ENCODE measurements around the gene BBS5.
"Not testable (repeated sequence)": the region's sequence is repeated elsewhere in the genome, so short reads cannot be mapped to it uniquely, and the experiment has no call there.

Gene BBS5

DNA sequence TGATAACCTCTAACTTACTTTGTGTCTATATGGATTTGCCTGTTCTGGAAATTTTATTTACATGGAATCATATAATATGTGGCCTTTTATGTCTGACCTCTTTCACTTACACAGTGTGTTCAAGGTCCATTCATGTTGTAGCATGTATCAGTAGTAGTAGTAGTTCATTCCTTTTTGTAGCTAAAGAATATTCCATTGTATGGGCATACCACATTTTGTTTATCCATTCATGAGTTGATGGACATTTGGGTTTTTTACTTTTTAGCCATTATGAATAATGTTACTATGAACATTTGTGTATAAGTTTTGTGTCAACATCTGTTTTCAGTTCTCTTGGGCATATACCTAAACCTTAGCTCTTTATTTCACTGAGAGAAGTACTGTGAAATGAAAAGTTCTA is 11.5 kb downstream of the BBS5 start:
- DNase-seq = no peak

DNA sequence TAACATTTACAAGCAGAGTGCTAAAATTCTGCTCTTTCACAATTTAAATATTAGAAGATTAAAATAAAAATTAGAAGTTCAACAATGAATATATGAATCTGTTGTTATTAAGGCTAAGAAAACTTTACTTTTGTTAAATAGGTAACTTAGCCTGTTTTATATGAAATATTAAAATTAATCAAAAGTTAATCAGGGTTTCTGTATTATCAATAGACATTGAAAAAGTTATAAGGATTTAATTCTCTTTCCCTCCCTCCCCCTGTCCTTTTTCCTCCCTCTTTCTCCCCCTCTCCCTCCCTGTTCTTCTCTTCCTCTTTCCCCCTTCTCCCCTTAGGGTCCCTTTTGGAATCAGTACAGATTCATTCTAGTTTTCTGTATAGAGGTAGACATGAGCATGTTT is 12.1 kb downstream of the BBS5 start:
- no peak for DNase-seq

DNA sequence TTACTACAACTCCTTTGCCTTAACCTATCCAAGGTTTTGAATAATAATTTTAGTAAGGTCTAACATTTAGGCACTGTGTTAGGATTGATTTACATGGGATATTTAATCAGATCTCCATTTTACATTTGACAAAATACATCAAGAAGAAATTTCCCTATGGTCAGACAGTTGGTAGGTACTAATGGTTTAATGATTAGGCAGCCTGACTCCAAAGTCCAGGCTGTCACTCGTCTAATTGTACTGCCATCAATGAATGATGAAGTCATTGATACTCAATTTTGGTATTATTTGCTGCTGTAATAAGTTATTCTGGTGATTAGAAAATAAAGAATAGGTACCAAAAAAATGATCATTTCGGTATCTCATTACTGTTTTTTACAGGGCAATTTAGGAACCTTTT is 14.1 kb downstream of the BBS5 start:
- DNase-seq = no peak

DNA sequence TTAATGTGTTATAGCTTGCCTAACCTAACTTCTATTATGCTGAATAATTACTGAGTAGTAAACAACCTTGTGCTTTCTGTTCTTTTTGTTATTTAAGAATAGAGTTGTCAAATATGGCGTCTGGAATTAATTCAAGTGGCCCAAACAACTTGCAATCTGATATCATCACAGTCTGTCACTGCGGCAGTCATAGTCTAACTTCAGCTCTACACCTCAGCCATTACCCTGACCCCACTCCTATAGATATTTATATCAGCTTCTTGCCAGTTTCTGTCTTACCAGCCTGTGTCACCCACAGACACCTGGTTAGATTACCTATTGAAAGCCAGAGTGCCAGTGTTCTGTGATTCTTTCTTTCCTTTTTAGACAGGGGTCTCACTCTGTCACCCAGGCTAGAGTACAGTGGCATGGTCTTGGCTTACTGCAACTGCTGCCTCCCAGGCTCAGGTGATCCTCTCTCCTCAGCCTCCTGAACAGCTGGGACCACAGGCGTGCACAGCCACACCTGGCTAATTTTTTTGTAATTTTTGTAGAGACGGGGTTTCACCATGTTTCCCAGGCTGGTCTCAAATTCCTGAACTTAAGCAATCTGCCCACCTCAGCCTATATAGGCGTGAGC is 16.1 kb downstream of the BBS5 start:
- DNase-seq = no peak

DNA sequence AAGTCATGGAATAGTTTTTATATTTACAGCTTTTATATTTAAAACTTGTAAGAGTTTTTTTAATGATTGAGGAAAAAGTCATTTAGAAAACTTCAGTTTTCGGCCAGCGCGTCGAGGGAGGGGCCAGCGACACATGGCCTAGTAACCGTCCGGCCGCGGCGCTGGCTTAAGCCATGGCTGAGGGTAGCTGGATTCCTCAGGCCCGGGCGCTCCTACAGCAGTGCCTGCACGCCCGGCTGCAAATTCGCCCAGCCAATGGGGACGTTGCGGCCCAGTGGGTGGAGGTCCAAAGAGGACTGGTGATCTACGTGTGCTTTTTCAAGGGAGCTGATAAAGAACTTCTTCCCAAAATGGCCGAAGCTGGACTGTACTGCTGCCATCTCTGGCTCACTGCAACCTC is 25.4 kb downstream of the BBS5 start:
- DNase-seq = no peak

DNA sequence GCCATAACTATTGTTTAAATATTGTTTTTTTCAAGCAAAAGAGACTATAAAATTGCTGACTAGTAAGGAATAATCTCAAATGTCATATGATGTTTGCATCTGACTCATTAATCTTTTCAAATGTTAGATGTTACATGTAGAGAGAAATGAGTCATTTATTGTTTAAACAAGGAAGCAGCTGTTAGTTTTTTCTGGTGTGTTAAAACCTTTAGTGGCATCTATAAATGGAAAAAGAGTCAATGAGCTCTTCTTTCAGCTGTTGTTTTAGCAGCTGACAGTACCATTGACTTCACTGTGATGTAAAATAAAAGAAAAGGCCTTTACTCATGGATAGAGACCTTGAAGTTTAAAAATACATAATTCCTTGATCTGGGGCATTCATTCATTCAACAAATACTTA is 28.4 kb downstream of the BBS5 start:
- DNase-seq = no peak

DNA sequence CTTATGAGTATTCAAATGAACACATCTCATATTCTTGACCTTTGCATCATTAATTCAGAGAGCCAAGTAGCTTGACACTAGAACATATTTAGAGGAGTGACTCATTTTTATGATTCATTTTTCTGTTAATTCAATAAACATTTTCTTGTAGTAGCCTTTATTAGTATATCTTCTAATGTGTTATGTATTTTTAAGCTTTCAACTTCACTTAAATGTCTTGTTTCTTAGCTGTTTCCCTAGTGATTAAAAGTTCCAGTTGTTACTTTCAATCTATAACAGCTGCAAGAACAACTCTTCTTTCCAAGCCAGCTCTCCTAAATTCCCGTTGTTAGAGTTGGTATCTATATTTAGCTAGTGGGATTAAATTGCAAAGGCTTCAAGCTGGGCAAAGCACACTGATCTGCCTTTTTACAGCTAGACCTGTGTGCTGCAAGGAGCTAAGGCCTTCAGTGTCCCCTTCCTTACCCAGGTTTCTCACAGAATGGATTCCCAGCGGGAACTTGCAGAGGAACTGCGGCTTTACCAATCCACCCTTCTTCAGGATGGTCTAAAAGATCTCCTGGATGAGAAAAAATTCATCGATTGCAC is 30.1 kb downstream of the BBS5 start, which contains the start of gene KLHL41:
Gene KLHL41, plus strand, starts transcription at position 405 of the 588 bp plus-strand sequence. Its CDS starts 77 bp downstream, at position 482.
- DNase-seq = no peak

DNA sequence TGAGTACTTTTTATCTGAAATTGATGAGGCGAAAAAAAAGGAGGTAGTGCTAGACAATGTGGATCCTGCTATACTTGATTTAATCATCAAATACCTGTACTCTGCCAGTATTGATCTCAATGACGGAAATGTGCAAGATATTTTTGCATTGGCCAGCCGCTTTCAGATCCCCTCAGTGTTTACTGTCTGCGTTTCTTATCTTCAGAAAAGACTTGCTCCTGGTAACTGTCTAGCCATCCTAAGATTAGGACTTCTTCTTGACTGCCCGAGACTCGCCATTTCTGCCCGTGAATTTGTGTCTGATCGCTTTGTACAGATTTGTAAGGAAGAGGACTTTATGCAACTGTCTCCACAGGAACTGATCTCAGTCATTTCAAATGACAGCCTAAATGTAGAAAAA is 30.7 kb downstream of the BBS5 start:
- no peak for DNase-seq

DNA sequence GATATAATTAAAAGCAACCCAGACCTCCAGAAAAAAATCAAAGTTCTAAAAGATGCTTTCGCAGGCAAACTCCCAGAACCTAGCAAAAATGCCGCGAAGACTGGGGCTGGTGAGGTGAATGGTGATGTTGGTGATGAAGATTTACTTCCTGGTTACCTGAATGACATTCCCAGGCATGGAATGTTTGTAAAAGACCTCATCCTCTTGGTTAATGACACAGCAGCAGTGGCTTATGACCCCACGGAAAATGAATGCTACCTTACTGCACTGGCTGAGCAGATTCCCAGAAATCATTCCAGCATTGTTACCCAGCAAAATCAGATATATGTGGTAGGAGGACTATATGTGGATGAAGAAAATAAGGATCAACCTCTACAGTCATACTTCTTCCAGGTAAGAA is 31.2 kb downstream of the BBS5 start:
- no peak for DNase-seq

DNA sequence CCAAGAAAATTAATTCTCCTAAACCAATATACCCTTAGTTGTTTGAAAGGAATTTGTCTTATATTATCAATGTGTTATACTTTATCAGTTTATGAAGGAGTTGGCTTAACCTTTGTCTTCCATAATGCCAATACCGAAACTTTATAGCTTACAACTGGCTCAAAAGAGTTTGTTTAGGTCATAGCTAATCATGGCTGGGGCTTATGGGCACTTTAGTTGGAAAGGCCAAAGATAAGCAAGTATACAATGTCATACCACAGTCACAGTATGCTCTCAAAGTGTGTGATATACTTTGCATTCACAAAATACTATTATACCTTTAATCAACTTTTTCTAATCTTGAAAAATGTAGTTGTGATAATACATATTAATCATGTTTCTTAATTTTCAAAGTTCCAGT is 32.5 kb downstream of the BBS5 start:
- no peak for DNase-seq

DNA sequence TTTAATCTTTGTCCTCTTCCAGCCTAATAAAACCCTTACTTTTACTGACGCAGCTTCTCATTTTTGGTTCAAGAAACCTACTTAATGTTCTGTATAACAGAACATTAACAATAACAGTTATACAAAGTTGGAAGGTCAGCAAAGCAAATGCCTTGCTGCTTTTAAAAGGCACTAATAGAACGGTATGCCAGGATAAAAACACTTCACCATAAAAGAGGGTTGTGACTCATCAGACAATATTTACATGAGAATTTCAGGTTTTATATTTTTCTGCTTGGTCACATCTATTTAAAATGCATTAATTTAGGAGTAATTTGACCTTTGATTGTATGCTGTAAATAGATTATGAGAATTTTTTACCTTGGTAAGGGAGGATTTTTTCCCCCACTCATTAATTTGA is 33.2 kb downstream of the BBS5 start:
- DNase-seq = no peak

DNA sequence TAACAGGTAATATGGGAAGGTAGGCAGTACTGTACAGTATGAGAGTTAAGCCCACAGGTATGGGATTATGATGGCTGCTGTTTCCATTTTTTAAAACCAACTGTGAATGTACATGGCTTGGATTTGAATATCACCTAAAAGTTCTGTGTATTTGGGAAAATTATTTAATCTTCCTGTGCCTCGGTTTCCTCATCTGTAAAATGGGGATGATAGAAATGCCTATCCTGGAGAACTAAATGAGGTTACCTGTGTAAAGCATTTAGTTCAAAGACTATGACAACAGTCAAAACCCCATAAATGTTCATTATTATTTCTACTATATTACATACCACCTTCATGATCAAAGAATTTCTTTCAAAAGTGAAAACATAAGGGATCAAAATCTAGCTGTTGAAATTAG is 33.8 kb downstream of the BBS5 start:
- DNase-seq = no peak

DNA sequence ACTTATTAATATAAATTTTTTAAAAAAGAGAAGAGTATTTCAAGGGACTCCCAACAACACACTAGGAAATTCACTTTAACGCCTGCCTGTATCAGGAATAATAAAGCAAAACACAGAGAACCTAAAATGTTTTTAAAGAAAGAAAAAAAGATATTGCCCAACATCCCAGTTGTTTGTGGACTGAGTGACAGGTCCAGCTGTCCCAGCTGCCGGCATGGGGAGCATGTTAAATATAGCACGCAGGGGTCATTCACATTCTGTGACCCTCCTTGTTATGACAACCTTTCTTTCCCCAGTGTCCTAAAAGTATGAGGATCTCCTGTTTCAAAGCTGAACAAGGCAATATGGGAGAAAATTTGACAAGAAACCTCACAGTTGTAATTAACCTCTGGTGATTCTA is 34.6 kb downstream of the BBS5 start:
- no peak for DNase-seq

DNA sequence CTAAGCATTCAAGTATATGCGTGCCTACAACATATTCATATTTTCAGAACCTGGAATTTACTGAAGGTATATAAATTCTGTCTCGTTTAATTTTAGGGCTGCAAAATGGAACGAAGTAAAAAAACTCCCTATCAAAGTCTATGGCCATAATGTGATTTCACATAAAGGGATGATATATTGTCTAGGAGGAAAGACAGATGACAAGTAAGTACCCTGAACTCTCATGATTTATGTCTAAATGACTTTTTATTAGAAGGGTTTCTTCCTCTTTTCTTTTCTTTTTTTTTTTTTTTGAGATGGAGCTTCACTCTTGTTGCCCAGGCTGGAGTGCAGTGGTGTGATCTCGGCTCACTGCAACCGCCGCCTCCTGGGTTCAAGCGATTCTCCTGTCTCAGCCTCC is 35.5 kb downstream of the BBS5 start:
- DNase-seq = not testable (repeated sequence)

DNA sequence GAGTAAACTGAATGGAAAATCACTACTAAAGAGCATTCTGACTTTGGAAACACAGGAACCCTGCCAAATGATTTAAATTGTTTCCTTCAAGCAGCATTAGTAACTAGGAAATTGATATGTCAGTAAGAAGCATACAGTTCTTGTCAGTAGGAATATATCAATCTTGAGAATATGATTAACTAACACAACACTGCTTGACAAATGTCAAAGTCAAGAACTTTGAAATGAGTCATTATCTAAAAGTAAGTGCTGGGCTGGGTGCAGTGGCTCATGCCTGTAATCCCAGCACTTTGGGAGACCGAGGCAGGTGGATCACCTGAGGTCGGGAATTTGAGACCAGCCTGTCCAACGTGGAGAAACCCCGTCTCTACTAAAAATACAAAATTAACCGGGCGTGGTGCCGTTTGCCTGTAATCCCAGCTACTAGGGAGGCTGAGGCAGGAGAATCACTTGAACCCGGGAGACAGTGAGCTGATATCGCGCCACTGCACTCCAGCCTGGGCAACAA is 37.2 kb downstream of the BBS5 start:
- not testable (repeated sequence) for DNase-seq

DNA sequence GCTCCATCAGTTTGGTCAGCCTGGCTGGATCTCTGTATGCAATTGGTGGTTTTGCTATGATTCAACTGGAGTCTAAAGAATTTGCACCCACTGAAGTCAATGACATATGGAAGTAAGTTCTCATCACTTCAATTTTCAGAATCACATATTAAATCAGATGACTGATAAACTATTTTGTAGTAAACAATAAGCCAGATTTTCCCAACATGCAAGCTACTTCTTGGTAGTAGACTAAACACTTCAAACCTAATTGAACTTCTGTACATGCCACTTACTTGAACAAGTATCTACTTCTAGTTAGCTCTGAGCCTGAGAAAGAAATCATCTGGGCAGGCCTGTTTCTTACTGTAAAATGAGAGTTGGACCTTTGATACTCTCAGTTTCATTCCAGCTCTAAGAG is 41.6 kb downstream of the BBS5 start:
- no peak for DNase-seq

DNA sequence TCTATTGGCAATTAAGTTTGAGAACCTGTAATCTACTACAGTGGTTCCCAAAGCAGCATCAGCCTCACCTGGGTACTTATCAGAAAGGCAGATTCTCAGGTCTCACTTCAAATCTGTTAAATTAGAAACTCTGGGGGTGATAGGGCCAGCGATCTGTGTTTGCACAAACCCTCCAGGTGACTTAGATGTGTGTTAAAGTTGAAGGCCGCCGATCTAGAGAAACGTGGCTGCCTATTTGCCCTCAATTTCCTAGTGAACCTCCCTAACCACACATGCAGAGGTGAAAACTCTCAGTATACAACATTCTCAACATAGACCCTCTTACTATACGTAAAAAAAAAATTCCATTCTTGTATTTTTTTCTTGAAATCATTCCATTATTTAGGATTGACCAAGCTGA is 44.4 kb downstream of the BBS5 start:
- no peak for DNase-seq

DNA sequence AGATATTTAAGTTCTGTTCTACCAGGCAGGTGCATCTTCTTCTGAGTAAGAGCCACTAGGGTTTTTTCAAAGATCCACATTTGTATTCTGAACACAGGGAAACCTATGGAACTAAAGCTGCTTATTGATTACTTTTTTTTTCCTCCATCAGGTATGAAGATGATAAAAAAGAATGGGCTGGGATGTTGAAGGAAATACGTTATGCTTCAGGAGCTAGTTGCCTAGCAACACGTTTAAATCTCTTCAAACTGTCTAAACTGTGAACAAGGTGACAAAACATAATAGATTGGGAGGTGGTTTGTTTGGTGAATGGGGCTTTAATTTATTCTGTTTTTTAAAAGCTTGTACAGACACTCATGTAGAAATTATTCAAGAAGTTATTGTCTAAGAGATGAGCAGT is 46.1 kb downstream of the BBS5 start:
- no peak for DNase-seq

DNA sequence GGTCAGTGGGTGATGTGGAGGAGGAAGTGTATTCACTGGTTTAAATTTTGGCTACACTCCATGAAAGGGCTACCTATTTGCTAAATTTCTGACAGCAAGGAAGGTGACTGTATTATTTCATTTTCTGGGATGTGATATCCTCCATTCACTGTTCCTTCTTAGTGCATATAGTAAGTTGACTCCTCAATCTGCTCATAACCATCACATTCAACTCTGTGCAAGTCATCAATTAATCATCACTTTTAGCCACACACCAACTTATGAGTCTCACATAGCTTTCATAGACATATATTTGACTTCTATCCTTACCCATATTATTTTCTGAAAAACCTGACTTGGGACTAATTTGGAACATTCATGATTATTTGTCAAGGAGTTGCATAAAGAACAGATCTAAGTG is 47.2 kb downstream of the BBS5 start:
- DNase-seq = no peak

DNA sequence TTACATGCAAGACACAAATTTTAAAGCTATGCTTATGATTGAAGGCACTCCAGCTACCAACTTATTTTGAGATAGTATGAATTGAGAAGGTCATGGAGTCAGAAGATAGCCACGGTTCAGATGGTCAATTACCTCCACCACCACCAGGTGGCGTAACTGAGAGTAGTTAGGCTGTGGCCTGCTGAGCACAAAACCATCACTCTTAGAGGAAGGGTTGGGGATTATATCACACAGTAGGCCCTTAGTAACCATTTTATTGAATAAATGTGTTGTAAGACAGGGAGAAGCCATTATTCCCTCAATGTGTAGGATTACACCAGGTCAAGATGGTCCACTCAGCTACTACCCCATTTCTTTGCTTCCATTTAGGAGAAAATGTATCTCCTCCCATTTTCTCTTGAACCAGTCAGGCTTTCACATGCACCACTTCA is 49.0 kb downstream of the BBS5 start:
- peak; percentile 82 to 84 for DNase-seq

DNA sequence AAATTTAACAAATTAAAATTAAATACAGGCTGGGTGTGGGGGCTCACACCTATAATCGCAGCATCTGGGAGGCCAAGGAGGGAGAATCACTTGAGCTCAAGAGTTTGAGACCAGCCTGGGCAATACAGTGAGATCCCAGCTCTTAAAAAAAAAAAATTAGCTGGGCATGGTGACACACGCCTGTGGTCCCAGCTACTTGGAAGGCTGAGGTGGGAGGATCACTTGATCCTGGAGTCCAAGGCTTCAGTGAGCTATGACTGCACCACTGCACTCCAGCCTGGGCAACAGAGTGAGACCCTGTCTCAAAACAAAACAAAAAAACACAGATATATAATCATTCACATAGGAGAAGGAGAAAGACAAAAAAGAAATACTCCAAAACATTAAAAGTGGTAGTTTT is 60.2 kb downstream of the BBS5 start:
- not testable (repeated sequence) for DNase-seq

DNA sequence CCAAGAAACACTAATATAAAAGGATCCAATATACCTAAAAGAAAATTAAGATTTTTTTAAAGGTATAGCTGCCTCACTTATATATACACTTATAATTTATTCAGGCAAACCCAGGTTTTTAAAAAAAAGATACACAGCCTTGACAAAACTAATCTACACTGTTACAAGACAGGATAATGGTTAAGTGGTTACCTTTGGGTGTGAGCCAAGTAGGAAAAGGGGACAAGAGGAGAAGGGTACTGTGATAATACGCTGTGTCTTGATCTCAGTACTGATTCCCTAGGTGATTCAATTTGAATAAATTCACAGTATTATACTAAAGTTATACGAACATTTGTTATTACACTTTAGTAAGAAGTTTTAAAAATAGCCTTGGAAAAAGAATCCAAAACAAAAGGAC is 60.9 kb downstream of the BBS5 start:
- no peak for DNase-seq

DNA sequence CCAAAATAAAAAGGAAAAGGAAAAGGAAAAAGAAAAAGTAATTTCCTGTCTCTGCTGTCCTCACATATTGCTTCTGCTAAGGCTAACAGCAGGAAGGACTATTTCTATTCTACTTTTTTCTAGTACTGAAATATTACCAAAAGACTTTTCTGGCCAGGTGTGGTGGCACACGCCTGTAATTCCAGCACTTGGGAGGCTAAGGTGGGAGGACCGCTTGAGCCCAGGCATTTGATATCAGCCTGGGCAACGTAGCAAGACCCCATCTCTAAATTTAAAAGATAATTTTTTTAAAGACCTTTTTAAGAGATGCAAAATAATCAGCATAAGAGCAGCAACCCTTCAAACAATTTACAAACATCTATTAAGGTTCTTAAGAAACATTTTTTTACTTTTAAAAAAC is 63.1 kb downstream of the BBS5 start:
- no peak for DNase-seq

DNA sequence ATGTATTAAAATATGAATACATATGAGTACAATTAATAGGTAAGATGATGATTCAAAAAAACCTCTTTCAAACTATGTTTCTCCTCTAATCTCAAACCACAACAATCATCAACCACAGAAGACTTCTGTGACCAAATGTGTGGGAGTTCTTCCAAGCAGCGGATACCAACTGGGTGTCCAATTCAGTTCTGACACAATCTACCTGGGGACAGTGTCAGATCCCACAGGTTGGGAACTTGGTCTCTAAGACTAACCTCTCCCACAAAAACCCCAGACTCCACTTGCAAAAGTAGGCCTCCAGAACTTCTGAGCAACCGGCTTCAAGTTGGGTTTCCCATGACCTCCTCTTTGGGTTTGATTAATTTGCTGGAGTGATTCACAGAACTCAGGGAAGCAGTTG is 67.5 kb downstream of the BBS5 start:
- no peak for DNase-seq

Measured in stimulated activated CD4-positive, alpha-beta T cell treated with anti-CD3 and anti-CD28 coated beads, Interleukin-2, amount 100 ng/mL, for 24 hours (primary cell).